Activated T-cell treated with anti-CD3 and anti-CD28 coated beads for 48 hours (primary cell): ENCODE results near the gene IPO13.

ENCODE experiments used
- DNase-seq: peaks from one replicate; pipeline ENCODE4 v3.0.0-alpha.2; 2020; ENCODE audit warnings: low read depth

IPO13 gene

DNA sequence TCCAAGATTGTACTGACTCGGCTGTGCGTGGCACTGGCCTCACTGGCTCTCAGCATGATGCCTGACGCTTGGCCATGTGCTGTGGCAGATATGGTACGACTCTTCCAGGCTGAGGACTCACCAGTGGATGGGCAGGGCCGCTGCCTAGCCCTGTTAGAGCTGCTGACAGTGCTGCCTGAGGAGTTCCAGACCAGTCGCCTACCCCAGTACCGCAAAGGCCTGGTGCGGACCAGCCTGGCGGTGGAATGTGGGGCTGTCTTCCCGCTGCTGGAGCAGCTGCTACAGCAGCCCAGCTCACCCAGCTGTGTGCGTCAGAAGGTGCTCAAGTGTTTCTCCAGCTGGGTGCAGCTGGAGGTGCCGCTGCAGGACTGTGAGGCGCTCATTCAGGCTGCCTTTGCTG, 2.9 kb downstream of the IPO13 start:
- DNase-seq = no peak

DNA sequence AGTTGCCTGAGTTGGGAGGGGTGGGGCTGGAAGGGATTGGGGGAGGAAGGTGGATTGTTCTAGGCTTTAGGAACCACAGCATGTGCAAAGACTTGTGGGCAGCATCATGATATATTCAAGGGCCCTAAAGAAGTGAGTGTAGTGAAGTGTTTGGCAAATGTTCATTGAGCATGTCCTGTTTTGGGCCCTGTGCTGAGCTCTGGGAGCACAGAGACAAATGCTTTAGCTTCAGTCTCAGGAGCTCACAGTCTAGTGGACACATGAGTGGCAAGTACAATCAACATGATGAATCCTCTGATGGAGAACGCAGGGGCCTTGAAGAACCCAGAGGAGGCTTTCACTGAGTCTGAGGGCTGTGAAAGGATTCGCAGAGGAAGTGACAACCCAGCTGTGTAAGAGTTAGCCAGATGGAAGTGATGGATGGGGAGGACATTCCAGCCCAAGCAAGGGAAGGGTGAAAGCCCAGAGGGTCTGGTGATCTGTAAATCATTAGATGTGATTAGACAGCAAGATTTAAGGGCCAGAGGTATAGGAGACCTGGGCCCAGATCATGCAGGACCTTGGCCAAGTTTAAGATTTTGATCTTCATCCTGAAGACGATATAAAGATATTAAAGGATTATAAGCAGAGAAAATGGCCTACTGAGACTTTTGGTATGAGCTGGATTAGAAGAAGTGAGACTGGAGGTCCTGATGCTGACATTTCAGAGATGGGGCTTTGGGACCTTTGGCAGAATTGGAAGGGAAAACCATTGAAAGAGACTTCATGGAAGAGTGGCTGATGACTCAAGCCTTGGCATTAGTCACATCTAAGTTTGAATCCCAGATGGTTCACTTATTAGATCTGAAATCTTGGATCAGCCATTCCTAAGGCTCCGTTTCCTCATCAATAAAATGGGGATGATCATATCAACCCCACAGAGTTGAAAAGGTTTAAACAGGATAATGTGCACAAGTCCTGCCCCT, 4.6 kb downstream of the IPO13 start:
- DNase-seq = no peak

DNA sequence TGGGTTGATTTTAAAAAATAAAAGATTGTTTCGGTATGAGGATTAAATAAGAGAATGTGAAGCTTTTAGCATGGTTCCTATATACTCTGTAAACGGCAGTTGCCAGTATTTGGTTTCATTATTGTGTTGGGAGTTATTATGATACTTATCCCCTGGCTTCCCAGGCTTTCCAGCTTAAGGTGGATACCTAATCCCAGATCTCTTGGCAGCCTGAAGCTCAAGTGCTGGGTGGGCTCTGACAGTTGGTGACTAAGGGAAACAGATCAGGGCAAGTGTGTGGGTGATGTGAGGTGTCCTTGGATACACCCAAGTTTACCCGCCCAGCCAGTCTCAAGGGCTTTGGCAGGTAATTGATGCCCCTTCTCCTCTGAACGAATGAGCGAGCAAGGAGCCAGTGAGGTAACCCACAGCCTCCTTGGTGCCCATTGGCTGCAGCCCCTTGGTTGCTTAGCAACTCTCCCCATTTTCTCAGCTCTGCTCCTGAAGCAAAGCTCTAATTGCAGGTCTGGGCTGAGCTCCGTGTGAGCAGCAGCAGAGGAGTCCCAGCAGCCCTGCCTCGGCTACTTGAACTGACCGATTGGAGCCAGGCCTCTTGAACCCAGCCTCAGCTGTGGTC, 6.1 kb downstream of the IPO13 start:
- DNase-seq = no peak

DNA sequence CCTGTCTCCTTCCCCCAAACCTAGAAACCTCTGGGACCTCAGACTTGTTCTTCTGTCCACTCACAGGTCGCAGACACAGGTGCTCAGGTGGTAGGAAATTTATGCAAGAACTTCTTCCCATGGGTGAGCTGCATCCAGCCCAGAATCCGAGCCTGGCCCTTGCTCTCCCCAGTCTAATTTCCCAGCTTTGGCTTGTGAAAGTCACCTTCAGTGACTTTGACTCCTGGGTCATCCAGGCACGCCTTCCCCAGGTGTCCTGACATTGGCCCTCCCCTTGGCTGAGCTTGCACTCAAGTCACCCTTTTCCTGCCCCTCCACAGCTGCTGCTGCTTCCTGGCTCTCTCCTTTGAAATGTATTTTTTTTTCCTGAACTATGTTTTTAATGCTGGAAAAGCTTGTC, 6.6 kb downstream of the IPO13 start:
- no peak for DNase-seq

DNA sequence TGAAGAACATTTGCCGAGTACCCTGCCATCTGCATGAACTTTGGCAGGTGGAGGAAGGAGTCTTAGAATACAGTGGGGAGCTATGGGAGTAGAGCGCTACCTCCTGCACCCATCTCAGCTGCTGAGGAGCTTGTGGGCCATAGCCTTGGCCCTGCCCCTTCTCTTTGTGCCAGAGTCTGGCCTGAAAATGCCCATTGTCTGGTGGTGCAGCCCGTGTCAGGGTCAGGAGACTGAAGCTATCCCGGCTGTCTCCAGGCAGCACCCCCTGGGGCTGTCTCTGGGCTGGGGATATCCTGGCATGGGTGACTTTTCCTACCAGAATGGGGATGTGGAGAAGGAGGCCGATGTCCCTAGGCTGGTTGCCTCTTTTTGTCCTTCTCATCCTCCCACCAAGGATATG, 7.3 kb downstream of the IPO13 start:
- DNase-seq = no peak

DNA sequence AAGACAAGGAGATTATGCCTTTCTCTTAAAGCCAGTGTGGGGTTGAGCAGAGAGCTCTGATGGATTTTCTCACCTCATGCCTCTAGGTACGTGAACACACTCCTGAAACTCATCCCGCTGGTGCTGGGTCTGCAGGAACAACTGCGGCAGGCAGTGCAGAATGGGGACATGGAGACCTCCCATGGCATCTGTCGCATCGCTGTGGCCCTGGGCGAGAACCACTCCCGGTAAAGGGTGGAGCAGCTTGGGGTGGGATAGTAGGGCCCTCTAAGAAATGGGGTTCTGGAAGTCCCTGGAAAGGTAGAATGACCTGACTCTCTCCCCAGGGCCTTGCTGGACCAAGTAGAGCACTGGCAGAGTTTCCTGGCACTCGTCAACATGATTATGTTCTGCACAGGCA, 9.5 kb downstream of the IPO13 start:
- no peak for DNase-seq

DNA sequence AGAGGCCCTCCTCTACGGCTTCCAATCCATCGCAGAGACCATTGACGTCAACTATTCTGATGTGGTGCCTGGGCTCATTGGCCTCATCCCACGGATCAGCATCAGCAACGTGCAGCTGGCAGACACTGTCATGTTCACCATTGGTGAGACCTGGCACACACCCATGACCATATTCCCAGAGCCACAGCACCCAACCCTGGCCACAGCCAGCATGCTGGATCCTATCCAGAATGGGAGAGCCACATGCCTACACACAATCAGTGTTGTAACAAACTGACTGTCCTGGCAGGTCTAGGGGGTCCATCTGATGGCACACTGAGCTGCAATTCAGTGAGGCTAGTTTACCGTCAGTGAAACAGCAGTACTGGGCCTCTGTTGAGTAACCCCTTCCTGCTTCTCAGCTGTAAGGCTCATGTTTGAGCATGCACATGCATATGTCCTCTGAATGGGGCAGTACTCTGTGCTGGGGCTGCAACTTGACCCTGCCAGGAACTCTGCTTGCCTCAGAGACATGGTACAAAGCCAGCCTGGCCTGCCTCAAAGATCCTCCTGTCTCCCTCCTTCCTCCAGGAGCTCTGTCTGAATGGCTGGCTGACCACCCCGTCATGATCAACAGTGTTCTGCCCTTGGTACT, 10.8 kb downstream of the IPO13 start:
- no peak for DNase-seq

DNA sequence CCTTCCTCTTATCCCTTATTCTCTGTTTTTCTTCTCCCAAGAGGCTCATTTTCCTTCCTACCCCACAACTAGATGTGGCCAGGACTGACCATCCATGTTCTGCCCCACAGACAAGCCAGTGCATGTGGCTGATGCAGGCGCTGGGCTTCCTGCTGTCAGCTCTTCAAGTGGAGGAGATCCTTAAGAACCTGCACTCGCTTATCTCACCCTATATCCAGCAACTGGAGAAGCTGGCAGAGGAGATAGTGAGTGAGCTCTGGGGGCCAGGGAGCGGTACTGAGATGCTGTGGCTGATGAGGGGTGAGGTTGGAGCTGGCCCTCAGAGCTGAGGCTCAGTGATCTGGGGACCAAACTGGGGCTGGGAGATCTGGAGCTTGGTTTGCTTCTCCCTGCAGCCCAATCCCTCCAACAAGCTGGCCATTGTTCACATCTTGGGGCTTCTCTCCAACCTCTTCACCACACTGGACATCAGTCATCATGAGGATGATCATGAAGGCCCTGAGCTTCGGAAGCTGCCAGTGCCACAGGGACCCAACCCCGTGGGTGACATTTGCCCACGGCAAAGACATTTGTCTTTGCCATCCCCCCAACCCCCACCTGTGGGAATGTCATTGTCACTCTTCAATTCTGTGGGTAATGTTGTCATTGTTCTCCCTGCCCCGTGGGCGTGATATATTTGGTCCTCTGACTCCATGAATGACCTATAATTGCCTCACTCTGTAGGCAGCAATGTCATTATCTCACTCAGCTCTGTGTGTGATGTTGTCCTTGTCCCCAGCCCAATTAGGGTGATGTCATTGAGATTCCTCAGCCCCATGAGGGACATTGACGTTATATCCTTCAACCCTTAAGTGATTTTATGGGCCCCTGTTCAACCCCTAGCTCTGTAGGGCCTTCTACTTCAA, 11.9 kb downstream of the IPO13 start:
- DNase-seq = no peak

DNA sequence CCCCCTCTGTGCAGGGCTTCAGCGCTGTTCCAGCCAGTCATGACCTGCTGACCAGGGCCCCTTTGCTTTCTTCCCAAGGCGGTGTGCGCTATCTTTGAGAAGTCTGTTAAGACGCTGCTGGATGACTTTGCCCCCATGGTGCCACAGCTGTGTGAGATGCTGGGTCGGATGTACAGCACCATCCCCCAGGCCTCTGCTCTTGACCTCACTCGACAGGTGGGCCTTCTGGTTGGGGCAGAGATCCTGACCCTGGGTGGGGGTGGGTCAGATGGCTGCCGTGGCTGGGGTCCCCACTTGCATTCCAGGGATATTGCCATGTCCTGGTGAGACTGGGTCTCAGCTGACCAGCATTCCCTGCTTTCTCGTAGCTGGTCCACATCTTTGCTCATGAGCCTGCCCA, 14.0 kb downstream of the IPO13 start:
- no peak for DNase-seq

DNA sequence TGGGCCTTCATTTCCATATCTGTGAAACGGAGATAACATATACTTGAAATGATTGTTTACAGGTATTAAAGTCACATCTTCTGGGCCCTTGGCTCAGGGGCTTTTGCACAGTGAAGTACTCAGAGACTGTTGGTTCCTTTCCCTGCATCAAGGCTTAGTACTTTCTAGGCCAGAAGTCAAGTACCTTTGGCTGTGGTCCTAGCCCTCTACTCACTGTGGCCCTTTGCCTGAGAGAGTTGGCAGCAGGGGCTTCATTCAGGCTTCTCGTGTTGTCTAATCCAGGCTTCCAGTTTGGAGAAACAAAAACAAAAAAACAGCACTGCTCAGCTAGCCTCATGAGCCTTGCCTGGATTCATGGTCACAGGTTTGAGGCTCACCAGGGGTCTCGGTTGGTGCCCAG, 14.9 kb downstream of the IPO13 start:
- no peak for DNase-seq

DNA sequence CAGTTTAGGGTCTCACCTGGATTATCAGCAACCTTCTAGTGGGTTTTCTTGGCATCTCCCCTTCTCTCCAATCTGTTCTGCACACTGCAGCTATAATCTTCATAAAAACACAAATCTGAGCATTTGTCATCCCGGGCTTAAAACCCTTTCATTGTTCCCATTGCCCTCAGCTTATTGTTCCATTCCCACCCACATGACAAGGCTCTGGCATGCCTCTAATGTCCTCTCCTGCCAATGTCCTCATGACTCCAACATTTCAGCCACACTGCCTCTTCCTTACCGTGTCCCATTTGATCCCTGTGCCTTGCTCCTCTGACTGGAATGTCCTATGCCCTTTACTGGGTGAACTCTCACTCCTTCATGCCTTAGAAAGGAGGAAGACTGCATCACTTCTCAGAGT, 15.6 kb downstream of the IPO13 start:
- no peak for DNase-seq

DNA sequence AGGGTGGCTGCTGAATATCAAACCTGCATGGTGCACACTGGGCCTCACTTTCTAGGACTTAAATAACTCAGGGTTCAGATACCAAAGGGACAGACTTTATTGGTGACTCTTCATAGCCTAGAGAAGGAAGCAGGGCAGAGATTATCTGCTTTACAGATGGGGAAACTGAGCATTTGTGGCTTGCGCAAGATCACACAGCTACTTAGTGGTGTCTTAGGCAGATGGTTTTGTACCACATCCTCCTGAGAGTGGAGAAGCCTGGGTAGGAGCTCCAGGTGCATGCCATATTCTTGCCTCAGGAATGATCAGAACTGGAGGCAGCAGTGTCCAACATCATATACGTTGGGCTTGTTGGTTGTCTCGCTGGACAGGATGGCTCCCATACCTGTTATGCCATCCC, 16.3 kb downstream of the IPO13 start:
- DNase-seq = no peak

DNA sequence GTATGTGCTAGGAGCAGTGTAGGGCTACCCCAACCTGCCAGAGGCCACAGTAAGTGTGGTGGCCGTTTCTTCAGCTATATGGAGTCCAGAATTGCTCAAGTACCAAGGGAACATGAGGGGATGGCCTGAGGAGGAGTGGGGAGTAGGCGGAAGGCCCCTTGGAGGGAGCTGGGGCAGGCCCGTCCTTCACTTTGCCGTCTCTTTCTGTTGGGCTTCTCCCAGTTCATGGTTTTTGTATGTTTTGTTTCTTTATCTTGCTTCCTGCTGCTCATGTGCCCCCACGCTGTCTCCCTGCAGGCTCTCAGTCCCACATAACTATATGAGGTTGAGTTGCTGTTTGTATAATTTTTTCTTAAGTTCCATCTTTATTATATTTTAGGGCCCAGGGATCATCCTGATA, 17.1 kb downstream of the IPO13 start:
- DNase-seq = no peak

DNA sequence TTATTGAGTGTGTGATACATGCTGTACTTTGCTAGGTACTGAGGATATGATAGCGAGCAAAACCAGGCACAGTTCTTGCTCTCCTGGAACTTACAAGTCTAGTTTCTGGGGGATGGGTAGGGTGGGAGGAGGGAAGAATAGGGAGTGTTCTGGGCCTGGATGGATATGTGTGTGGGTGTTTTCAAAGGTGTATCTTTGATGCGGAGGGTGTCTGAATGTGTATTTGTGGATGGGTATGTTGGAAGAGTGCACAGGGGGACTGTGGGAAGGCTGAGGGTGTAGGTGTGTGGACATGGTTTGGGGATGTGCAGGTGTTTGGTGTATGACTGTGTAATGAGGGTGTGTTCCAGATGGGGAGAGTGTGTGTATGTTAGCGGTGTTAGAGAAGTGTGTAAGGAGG, 18.6 kb downstream of the IPO13 start:
- DNase-seq = no peak

DNA sequence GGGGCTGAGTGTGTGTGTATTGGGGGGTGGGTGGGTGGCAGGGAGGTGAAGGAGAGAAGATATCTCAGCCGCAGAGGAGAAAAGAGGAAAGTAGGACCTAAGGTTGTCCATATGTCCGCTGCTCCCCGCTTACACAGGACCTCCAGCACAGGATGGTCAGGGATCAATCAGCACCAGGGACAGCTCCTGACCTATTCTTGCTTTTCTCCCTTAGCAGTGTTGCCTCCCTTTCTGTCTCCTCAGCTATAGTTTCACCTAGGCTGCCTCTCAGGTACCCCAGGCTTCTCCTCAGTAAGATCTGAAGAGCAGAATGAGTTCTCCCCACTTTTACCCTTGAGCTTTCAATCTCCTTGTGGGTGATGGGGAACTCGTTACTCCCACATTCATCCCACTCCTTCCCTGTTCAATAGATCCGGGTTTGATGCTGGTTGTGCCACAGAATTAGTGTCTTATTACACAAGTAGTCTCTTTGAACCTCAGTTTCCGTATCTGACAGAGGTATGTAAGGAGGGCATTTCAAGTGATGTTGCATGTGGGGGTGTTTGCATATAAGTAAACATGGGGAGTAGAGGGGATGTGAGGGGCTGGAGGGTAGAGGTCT, 21.7 kb downstream of the IPO13 start:
- DNase-seq = no peak

DNA sequence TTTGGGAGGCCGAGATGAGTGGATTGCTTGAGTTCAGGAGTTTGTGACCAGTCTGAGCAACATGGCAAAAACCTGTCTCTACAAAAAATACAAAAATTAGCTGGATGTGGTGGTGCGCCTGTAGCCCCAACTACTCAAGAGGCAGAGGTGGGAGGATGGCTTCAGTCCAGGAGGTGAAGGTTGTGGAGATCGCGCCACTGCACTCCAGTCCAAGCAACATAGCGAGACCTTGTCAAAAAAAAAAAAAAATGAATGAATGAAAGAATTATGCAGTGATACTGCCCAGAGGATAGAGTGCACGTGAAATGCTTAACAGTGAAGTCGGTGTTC, 22.6 kb downstream of the IPO13 start:
- no peak for DNase-seq

DNA sequence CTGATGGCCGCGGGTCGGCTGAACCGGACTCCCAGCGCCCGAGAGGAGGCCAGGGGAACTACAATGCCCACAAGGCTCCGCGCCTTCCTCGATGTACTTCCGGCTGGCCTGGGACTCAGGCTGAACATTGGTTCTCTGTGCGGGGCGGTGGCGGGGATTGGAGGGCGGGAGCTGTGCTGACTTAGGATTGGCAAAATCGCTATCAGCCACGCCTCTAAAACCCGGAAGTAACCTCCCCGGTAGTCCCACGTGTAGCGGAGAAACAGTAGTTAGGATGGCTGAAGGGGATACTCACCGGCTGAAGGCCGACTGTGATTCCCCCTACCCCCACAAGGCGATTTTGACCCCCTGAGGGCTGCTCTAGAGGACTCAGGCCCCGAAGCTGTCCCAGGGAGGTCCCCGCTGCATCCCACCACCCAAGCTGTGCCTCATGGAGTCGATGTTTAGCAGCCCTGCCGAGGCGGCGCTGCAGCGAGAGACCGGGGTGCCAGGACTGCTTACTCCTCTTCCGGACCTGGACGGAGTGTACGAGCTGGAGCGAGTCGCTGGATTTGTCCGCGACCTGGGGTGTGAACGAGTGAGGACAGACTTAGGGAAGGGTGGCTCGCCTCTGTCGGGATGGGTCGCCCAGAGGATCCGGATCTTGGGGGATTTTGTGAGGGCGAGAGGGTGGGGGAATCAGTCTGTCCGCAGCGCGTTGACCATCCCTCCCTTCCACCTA, 23.2 kb downstream of the IPO13 start, which contains the start of gene DPH2:
Gene DPH2, plus strand, starts transcription at position 265 of the 721 bp plus-strand sequence. Its CDS starts 166 bp downstream, at position 431.
- DNase-seq = peak; percentile 93

DNA sequence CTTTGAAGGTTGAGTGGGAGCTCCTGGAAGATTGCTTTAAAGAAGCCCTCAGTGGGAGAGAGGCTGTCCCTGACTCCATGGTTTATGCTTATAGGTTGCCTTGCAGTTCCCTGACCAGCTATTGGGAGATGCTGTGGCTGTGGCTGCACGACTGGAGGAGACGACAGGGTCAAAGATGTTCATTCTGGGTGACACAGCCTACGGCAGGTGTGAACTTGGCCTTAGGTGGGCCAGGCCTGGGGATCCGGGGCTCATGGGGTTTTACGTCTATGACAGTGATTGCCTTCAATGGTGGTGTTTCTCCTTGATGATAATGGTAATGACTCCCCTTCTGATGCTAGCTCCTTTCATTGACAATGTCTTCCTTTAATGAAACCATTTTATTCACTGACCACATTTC, 23.8 kb downstream of the IPO13 start:
- no peak for DNase-seq

DNA sequence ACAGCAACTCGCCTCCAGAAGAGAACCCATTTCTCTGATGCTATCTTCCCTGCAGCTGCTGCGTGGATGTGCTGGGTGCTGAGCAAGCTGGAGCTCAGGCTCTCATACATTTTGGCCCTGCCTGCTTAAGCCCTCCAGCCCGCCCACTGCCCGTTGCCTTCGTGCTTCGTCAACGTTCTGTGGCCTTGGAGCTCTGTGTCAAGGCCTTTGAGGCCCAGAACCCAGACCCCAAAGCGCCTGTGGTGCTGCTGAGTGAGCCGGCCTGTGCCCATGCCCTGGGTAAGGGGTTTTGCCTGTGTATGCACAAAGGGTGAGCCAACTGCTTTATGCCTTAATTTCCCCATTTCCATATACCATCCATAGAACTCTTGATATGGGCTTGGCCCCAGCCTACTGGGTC, 24.2 kb downstream of the IPO13 start:
- DNase-seq = no peak

DNA sequence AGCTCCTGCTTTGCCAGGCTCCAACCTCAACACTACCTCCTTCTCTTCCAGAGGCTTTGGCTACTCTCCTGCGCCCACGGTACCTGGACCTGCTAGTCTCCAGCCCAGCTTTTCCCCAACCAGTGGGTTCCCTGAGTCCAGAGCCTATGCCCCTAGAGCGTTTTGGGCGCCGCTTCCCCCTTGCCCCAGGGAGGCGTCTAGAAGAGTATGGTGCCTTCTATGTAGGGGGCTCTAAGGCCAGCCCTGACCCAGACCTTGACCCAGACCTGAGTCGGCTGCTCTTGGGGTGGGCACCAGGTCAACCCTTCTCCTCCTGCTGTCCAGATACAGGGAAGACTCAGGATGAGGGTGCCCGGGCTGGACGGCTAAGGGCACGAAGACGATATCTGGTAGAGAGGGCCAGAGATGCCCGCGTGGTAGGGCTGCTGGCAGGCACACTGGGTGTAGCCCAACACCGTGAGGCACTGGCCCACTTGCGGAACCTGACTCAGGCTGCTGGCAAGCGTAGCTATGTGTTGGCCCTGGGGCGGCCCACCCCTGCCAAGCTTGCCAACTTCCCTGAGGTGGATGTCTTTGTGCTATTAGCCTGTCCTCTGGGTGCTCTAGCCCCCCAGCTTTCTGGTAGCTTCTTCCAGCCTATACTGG, 24.7 kb downstream of the IPO13 start:
- no peak for DNase-seq
